Measurements from ENCODE around the gene NARS2.
A peak's percentile ranks its signal among the peaks of the same experiment; 100 is the strongest.
"Not testable (repeated sequence)": the region's sequence is repeated elsewhere in the genome, so short reads cannot be mapped to it uniquely, and the experiment has no call there.

The NARS2 gene

DNA sequence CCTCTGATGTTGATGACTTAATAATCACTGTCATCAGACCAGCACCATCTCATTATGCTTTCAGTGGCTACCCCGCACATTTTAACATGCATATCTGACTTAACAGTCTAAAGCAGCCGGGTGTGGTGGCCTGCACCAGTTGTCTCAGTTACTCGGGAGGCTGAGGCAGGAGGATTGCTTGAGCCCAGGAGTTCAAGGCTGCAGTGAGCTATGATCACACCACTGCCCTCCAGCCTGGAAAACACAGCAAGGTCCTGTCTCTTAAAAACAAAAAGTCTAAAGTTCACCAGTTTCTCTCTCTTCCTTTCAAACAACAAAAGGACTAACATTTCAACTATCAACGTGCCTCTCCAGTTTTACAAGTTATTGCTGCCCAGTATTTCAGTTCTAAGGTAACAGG lies 101.8 kb downstream of the NARS2 start:
- no peak for DNase-seq

- no peak for DNase-seq
These were observed 102.3 kb downstream of the NARS2 start for GRCh38 chr11:78472382-78472781.

GRCh38 chr11:78470861-78471442 lies 103.7 kb downstream of the NARS2 start:
- DNase-seq: no peak

- no peak for DNase-seq
These were observed 104.8 kb downstream of the NARS2 start for GRCh38 chr11:78469896-78470295.

- DNase-seq: no peak
These were observed 106.7 kb downstream of the NARS2 start for GRCh38 chr11:78467931-78468330.

DNA sequence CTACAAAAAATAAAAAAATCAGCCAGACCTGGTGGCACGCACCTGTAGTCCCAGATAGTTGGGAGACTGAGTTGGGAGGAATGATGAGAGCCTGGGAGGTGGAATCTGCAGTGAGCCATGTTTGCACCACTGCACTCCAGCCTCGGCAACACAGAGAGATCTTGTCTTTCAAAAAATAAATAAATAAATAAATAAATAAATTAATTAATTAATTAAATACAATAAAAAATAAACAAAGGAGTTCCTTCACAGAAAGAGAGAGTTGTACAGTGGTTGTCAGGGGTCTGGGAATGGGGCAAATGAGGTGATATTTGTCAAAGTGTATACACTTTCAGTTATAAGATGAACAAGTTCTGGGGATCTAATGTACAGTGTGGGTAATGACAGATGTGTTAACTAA lies 107.3 kb downstream of the NARS2 start:
- no peak for DNase-seq

- peak in 1 of 5 donors; percentile 91 for DNase-seq
These were observed 109.3 kb downstream of the NARS2 start for GRCh38 chr11:78465169-78465942.

DNA sequence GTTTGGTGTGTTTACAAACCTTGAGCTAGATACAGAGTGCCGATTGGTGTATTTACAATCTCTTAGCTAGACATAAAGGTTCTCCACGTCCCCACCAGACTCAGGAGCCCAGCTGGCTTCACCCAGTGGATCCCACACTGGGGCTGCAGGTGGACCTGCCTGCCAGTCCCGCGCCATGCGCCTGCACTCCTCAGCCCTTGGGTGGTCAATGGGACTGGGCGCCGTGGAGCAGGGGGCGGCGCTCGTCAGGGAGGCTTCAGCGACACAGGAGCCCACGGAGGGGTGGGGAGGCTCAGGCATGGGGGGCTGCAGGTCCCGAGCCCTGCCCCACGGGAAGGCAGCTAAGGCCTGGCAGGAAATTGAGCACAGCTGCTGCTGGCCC lies 109.9 kb downstream of the NARS2 start:
- DNase-seq: not testable (repeated sequence)

DNA sequence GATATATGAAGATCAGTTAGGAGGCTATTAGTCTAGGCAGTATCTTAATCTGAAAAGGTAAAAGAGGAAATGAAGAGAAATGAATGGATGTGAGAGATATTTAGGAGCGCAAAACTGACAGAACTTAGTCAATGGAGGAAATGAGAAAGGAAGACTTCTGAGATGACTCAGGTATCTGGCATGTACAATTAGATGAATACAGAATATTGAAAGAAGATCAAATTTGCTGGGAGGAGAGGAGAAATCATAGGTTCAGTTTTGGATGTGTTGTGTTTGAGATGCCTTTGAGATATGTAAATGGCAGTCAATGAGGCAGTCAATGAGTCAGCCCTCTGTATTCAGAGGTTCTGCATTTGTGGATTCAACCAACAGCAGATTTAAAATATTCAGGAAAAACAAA lies 114.2 kb downstream of the NARS2 start:
- DNase-seq: peak in 1 of 5 donors; percentile 42

DNA sequence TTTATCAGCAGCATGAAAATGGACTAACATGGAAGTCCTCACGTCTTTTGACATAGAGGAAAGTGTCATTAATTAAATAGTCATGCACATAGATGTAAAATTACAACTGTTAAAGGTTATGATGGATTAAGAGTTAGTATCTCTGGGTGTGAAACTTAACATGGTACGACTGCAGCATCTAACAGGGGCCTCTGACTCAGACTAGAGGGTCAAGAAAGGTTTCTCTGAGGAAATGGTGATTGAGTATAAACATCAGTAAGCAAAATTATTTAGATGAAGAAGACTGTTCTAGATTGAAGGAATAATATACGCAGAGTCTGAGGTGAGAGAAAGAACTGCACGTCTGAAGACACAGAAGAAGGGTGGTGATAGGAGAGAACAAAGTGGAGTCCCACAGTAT lies 114.9 kb downstream of the NARS2 start:
- DNase-seq: no peak

- DNase-seq: no peak
These were observed 117.2 kb downstream of the NARS2 start for GRCh38 chr11:78457448-78457847.

- DNase-seq: peak in 1 of 5 donors; percentile 32
These were observed 121.3 kb downstream of the NARS2 start for GRCh38 chr11:78453140-78453935.

DNA sequence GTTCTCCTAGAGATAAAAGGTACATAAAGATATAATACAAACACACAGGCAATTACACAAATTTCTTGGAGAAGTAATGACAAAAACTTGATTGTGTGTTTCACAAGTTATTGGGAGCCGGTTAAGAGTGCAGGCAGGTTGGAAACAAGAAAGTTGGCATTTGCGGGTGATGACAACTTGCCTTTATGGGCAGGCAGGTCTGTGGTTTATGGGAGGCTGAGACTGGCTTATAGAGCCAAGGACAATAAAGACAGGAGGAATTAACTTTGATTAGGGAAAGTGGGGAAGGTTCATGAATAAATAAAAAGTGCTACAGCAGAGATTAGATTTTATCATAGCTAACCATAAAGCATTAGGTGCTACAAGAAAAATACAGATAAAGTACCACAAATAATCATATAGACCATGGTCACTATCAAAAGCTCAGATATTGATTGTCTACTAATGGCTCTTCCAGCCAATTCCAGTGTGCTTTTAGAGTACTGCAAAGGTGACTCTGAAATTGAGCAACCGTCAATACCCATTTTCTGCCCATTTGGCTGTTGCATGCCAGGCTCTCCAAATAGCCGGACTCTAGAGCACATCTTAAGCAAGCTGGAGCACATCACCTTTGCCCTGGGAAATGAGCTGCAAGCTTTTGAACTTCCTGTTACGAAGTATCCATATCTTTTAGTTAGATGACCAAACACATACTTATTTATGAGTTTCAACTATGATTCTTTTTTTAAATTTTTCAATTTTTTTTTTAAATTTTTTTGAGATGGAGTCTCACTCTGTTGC lies 123.1 kb downstream of the NARS2 start:
- DNase-seq: no peak

DNA sequence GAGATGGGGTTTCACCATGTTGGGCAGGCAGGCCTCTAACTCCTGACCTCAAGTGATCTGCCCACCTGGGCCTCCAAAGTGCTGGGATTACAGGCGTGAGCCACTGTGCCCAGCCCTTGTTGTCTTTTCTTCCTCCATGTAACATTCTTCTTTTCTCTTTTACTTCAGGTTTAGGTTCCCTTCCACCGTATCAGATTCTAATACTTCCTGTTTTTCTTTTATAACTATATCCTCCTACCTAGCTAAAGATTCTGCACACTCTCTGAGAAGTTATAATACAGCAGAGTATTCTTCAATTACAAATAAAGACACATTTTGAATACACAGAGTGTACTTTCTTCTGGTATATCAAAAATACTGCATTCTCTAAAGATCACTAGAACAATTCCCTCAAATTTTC lies 123.8 kb downstream of the NARS2 start:
- DNase-seq: no peak

DNA sequence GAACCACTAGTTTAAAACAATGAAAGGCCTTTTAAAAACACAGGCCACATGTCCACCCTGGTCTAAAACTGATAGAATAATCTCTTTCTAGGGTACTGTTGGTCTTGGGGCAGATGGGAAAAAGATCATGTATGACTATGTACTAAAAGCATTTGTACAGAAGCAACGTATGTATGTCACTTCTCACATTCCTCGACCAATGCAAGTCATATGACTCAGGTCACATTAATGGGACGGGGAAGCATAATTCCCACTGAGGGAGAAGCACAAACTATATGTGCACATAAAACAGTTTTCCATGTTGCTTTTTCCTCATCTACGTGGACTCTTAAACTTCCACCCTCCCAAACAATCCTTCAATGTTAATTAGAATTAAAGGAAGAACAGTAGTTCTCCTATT lies 124.8 kb downstream of the NARS2 start:
- no peak for DNase-seq

DNA sequence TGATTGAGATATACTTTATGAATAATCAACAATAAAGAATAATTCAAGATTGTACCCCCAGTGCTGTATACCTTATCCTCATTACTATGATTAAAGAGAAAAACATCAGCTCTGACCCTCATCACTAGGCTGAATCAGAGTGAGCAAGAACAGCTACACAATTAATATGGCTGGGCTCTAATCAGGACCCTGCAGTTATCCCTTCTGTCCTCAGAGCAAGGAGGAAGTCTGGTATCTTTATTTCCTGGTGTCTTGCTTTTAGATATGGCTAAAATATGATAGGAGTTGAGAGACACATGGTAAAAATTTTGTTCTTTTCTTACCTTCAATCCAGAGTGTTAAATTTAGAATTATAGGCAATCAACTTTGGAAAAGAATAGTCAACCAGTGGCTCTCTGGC lies 128.5 kb downstream of the NARS2 start:
- DNase-seq: no peak

- DNase-seq: no peak
These were observed 129.9 kb downstream of the NARS2 start for GRCh38 chr11:78444726-78445125.

DNA sequence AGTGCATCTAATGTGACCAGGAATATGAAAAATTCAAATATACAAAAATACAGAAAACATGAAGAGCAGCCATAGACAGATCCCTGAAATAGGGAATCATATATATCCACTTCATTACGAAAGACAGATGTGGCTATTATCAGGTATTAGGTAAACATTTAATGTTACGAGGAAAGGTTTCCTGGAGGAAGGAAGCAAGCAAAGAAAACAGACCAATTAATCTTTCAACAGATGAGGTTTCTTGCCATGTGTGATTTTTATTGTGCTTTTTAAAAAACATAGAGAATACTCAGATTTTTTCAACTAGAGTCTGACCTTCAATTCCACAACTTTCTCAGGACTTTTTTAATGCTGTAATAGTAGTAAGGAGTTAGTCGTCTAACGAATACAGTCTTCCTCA lies 132.7 kb downstream of the NARS2 start:
- DNase-seq: no peak

GRCh38 chr11:78438298-78438975 lies 136.2 kb downstream of the NARS2 start:
- no peak for DNase-seq

DNA sequence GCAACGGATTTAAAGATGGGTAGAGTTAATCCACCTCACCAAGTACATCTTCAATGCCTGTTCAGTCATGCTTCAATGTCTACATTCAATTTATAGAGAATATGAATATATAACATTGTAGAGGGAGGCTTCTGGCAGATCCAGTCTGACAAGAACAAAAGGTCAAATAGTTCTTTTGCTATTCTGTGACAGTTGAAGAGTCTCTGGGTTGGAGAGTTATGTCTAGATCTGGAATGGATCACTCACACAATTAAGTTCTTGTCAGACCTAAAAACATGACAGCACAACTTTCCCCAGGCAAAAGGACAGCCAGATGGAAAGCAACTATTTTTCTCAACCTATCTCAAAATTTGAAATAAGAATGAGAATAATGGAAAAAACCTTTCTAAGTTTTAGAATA lies 141.7 kb downstream of the NARS2 start:
- no peak for DNase-seq

GRCh38 chr11:78432058-78432515 lies 142.6 kb downstream of the NARS2 start:
- no peak for DNase-seq

- DNase-seq: peak in 1 of 5 donors; percentile 48
These were observed 145.0 kb downstream of the NARS2 start for GRCh38 chr11:78429660-78430059.
